Activated B cell treated with CpG ODN at 0.5 μM for 24 hours (primary cell): Measurements from ENCODE around the gene RARRES1. TPM values are rescaled to one million over a fixed set of nuclear protein-coding genes. Genes with fewer than 3 reads are reported as not detected.
A peak's percentile ranks its signal among the peaks of the same experiment; 100 is the strongest.

Experiments
- ATAC-seq: fragments of 200-7000 bp; cut with Tn5 transposase; one replicate; pipeline ENCODE4 v1.10.0; 2021; ENCODE audit warnings: low read depth, mild to moderate bottlenecking, moderate library complexity
- CTCF ChIA-PET: fragments of 350-600 bp; sonication (Branson Sonifier 250); formaldehyde crosslinking; loops from one replicate; lab custom pipeline; 2021; ENCODE audit warnings: antibody characterized with exemption; lab: Charles Lee
- POLR2A ChIA-PET: fragments of 350-600 bp; sonication (Branson Sonifier 250); formaldehyde crosslinking; loops from one replicate; lab custom pipeline; 2021; ENCODE audit warnings: antibody characterized with exemption; lab: Charles Lee
- DNase-seq: peaks from one replicate; pipeline ENCODE4 v3.0.0; 2022
- H3K27ac Mint-ChIP-seq: one replicate; pipeline ENCODE4 v1.8.0; 2020; ENCODE audit warnings: mixed read lengths
- H3K27me3 Mint-ChIP-seq: one replicate; pipeline ENCODE4 v1.8.0; 2021; ENCODE audit warnings: mixed read lengths
- H3K36me3 Mint-ChIP-seq: one replicate; pipeline ENCODE4 v1.8.0; 2021; ENCODE audit warnings: low read depth, mixed read lengths
- H3K4me1 Mint-ChIP-seq: one replicate; pipeline ENCODE4 v1.8.0; 2021; ENCODE audit warnings: mixed read lengths
- H3K4me3 Mint-ChIP-seq: one replicate; pipeline ENCODE4 v1.8.0; 2020; ENCODE audit warnings: mild to moderate bottlenecking, mixed read lengths
- H3K9me3 Mint-ChIP-seq: one replicate; pipeline ENCODE4 v1.8.0; 2020; ENCODE audit warnings: mixed read lengths
- CTCF ChIP-seq: fragments of 200-600 bp; IDR thresholded peaks from one replicate; pipeline ENCODE4 v1.8.0; 2022; ENCODE audit warnings: antibody characterized with exemption, mild to moderate bottlenecking
- intact Hi-C: fragments of 100-400 bp; cut with micrococcal nuclease; formaldehyde crosslinking; loops from one replicate; pipeline ENCODE4 v1.15.1; 2024
- total RNA-seq: library from RNA; stranded (reverse); gene quantifications from 2 replicates; pipeline ENCODE4 v1.2.3, GENCODE V29; 2022

RARRES1 gene
- total RNA-seq, 1 donor from 2014 or later: not detected

GRCh38 chr3:158737410-158737809, 5.2 kb upstream of the RARRES1 start:
- Mint-ChIP-seq H3K27me3 (no peaks in the 10 kb centered on the region), H3K27ac (no peak overlapping the region), H3K4me1 (no peaks in the 10 kb centered on the region), H3K4me3 (no peak overlapping the region), H3K36me3 (no peaks in the 10 kb centered on the region), H3K9me3 (peaks cover 8% of the 10 kb centered on the region)
- ChIA-PET CTCF (no interaction called here), POLR2A (no interaction called here)
- no peak for ATAC-seq
- intact Hi-C loops: no loop called here
- no peak for DNase-seq
- TF ChIP-seq CTCF: no peak

GRCh38 chr3:158735296-158736033, 3.2 kb upstream of the RARRES1 start:
- no peaks in the 10 kb centered on the region for H3K36me3 Mint-ChIP-seq
- H3K9me3 Mint-ChIP-seq: peaks cover 8% of the 10 kb centered on the region
- no peak for TF ChIP-seq CTCF
- H3K4me1 Mint-ChIP-seq: peaks cover 7% of the 10 kb centered on the region
- POLR2A ChIA-PET: no interaction called here
- intact Hi-C loops: no loop called here
- no peaks in the 10 kb centered on the region for H3K27me3 Mint-ChIP-seq
- ATAC-seq (no peak), DNase-seq (no peak)
- no peak overlapping the region for H3K4me3 Mint-ChIP-seq
- H3K27ac Mint-ChIP-seq: no peak overlapping the region
- CTCF ChIA-PET: no interaction called here

DNA sequence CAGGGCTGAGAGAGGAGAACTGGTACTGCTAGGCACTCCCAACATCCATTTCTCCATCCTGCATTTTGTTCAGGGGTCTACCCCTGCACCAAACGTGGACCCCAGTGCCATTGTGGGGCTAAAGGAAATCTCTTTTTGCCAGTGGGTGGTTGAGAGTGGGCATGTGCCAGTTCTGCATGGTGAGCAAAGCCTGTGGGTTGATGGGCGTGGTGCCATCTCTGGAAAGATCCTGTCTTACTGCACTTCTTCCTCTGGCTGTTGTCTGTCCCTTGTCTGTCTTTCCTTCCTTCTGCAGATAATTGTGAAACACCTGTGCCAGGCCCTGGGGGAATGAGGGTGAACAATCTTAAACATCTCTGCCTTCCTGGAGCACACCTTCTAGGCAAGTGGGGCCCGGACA, 1.4 kb upstream of the RARRES1 start:
- H3K4me1 Mint-ChIP-seq: peaks cover 9% of the 10 kb centered on the region
- H3K4me3 Mint-ChIP-seq: no peak overlapping the region

DNA sequence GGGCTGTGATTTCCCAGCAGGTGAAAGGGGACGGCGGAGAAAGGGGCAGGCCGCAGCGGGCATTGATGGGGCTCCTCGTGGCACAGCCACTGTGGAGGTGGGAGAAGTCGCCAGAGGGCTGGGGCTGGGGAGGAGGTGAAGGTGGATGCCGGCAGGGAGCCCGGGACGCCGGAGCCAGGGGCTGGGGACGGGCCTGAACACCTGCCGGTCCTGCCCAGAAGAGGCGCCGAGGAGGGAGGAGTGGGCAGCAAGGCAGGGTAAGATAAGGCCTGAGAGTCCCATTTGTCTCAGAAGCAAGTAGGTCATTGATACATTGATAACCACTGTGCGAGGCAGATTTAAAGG, 571 bp upstream of the RARRES1 start:
- Mint-ChIP-seq H3K4me1 (peaks cover 13% of the 10 kb centered on the region), H3K9me3 (peaks cover 8% of the 10 kb centered on the region), H3K4me3 (no peak overlapping the region), H3K27ac (no peak overlapping the region), H3K27me3 (no peaks in the 10 kb centered on the region), H3K36me3 (no peaks in the 10 kb centered on the region)
- TF ChIP-seq CTCF: no peak
- ATAC-seq (no peak), DNase-seq (no peak)
- intact Hi-C loops: no loop called here
- CTCF ChIA-PET: no interaction called here
- POLR2A ChIA-PET: no interaction called here

More for the DNA sequence above, 1.4 kb upstream of the RARRES1 start:
- intact Hi-C loops: no loop called here
- ChIA-PET CTCF (no interaction called here), POLR2A (no interaction called here)
- no peak for DNase-seq
- H3K36me3 Mint-ChIP-seq: no peaks in the 10 kb centered on the region
- H3K9me3 Mint-ChIP-seq: peaks cover 8% of the 10 kb centered on the region
- no peak overlapping the region for H3K27ac Mint-ChIP-seq
- no peak for ATAC-seq
- no peak for TF ChIP-seq CTCF
- no peaks in the 10 kb centered on the region for H3K27me3 Mint-ChIP-seq

GRCh38 chr3:158731486-158731885, 771 bp downstream of the RARRES1 start:
- H3K36me3 Mint-ChIP-seq: no peaks in the 10 kb centered on the region
- no peak for DNase-seq
- peak overlapping the region; percentile 71 for H3K4me3 Mint-ChIP-seq
- H3K9me3 Mint-ChIP-seq: peaks cover 4% of the 10 kb centered on the region
- no peak overlapping the region for H3K27ac Mint-ChIP-seq
- intact Hi-C loops: no loop called here
- POLR2A ChIA-PET: no interaction called here
- no peak for TF ChIP-seq CTCF
- CTCF ChIA-PET: no interaction called here
- no peaks in the 10 kb centered on the region for H3K27me3 Mint-ChIP-seq
- ATAC-seq: no peak
- H3K4me1 Mint-ChIP-seq: peaks cover 19% of the 10 kb centered on the region
